Muscle layer of colon (tissue), 2 donors: ENCODE data around the gene VSTM2B.

Experiments used
- H3K27ac ChIP-seq: one replicate; pipeline ENCODE4 v1.7.0; 2013; ENCODE audit warnings: low read depth, mild to moderate bottlenecking, low read length, moderate library complexity
- H3K27me3 ChIP-seq, 2 donors: one replicate each; pipeline ENCODE4 v1.7.0; 2013; ENCODE audit warnings: low read length in 2 of 2, mild to moderate bottlenecking in 2 of 2; ENCODE audit not compliant: insufficient read depth in 2 of 2, control insufficient read depth in 1 of 2
- H3K36me3 ChIP-seq: one replicate; pipeline ENCODE4 v1.7.0; 2013; ENCODE audit warnings: mild to moderate bottlenecking, low read length; ENCODE audit not compliant: insufficient read depth
- H3K4me1 ChIP-seq: one replicate; pipeline ENCODE4 v1.7.0; 2013; ENCODE audit warnings: mild to moderate bottlenecking, low read length; ENCODE audit not compliant: insufficient read depth
- H3K4me3 ChIP-seq, 2 donors: one replicate each; pipeline ENCODE4 v1.7.0; 2013; ENCODE audit warnings: low read length in 2 of 2, low read depth in 1 of 2, mild to moderate bottlenecking in 1 of 2, moderate library complexity in 1 of 2
- H3K9ac ChIP-seq: one replicate; pipeline ENCODE4 v1.7.0; 2013; ENCODE audit warnings: low read length
- H3K9me3 ChIP-seq: one replicate; pipeline ENCODE4 v1.7.0; 2013; ENCODE audit warnings: mild to moderate bottlenecking, low read length
- donor health status: abdominal sarcoma.
- donor health status: Adenocarcinoma of cecum.

VSTM2B gene

DNA sequence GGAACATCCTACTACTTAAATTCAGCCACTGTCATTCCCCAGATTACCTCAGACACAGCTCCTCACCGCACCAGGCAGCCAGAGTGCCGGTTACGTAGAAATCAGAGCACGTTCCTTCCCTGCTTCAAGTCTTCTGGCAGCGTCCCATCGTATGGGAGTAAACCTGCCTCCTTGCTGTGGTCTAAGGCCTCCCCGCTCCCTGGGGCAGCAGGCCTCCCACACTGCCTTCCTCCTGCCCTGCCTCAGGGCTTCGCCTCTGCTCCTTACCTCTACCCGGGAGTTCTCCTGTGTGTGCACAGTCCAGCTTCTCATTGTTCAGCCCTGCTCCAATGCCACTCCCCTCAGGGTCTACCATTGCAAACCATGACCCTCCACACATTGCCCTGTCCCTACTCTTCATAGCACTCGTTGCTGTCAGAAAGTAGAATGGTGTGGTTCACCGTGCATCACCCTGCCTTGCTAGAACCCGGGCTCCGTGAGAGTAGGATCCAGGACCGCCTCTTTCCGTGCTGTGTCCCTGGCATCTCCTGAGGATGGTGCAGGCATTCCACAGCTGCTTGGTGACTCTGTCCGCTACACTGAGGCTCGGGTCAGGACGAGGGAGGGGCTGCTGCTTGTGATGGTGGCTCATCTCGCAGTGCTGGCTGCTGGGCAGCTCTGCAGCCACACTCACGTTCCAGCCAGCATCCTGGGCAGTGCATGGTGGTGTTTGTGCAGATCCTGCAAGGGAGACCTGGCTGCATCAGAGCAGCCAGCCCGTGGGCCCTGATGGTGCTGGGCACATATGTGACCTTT lies 87.2 kb downstream of the VSTM2B start:
- Histone ChIP-seq H3K9ac (no peak overlapping the region), H3K9me3 (no peaks in the 10 kb centered on the region), H3K4me1 (no peaks in the 10 kb centered on the region), H3K27me3 (no peaks in the 10 kb centered on the region), H3K27ac (no peak overlapping the region), H3K4me3 (no peak overlapping the region), H3K36me3 (peaks cover 54% of the 10 kb centered on the region)

DNA sequence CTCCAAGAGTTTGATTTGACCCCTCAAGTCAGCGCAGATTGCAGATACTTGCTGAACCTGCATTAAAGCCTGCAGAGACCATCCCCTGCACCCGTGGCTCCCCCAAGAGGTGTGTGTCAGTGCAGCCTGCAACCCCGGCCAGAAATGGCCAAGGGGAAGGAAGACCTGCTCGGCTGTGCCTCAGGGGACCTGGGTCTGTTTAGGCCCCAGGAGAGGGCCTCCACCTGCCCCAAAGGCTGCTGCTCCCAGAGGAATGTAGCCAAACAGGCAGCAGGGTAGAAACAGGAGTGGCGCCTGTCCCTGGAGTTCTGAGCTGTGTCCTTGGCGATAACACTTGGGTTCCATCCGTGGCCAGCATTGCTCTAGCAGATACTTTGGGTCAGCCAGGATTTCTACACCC lies 88.3 kb downstream of the VSTM2B start:
- H3K36me3 ChIP-seq = peaks cover 51% of the 10 kb centered on the region

More for the DNA sequence above, 88.3 kb downstream of the VSTM2B start:
- no peak overlapping the region for H3K9ac ChIP-seq
- H3K9me3 ChIP-seq = no peaks in the 10 kb centered on the region
- H3K4me1 ChIP-seq = no peaks in the 10 kb centered on the region
- no peak overlapping the region for H3K27ac ChIP-seq
- no peak overlapping the region for H3K4me3 ChIP-seq
- no peaks in the 10 kb centered on the region for H3K27me3 ChIP-seq
